ENCODE data around the gene PTBP3.

GRCh38 chr9:112371060-112371459 lies 37.6 kb upstream of the PTBP3 start:
- TF ChIP-seq EZH2 (IDR thresholded peaks at IDR 0.05; ENCODE audit: borderline replicate concordance, low read depth, low read length, poor library complexity, severe bottlenecking) (no peak), CTCF (conservative IDR thresholded peaks at IDR 0.05; ENCODE audit: low read depth, low read length) (no peak)
